Epithelial cell of proximal tubule (primary cell): ENCODE results near the gene MAP3K5. TPM values are rescaled to one million over a fixed set of nuclear protein-coding genes. Genes with fewer than 3 reads are reported as not detected.

Experiments
- DNase-seq: peaks from one replicate; pipeline ENCODE4 v3.0.0-alpha.2; 2011; ENCODE audit warnings: low read depth
- H3K4me3 ChIP-seq: 2 replicates; pipeline ENCODE4 v1.5.1; 2011; ENCODE audit warnings: low read depth, mild to moderate bottlenecking, low read length
- CTCF ChIP-seq: conservative IDR thresholded peaks from 2 replicates; pipeline ENCODE4 v1.5.1; 2012; ENCODE audit warnings: low read depth, mild to moderate bottlenecking, low read length
- total RNA-seq: library from RNA; depleted of rRNA; stranded (reverse); fragments of >200 nt; gene quantifications from 2 replicates; pipeline ENCODE4 v1.2.3, GENCODE V29; 2015

The MAP3K5 gene
- total RNA-seq, 1 donor from 2014 or later = 7.8 TPM

GRCh38 chr6:136757150-136757549 is 35.1 kb downstream of the MAP3K5 start:
- no peak for DNase-seq
- no peak for TF ChIP-seq CTCF
- no peak overlapping the region for H3K4me3 ChIP-seq

- DNase-seq = no peak
Measured at GRCh38 chr6:136754820-136755219, 37.5 kb downstream of the MAP3K5 start.

GRCh38 chr6:136753624-136754023 is 38.7 kb downstream of the MAP3K5 start:
- no peak for TF ChIP-seq CTCF
- no peak for DNase-seq
- H3K4me3 ChIP-seq = no peak overlapping the region

More at GRCh38 chr6:136754820-136755219, 37.5 kb downstream of the MAP3K5 start:
- no peak for TF ChIP-seq CTCF
- H3K4me3 ChIP-seq = no peak overlapping the region

- no peak overlapping the region for H3K4me3 ChIP-seq
- TF ChIP-seq CTCF = no peak
- no peak for DNase-seq
Measured at GRCh38 chr6:136752554-136752953, 39.7 kb downstream of the MAP3K5 start.

- DNase-seq = no peak
- TF ChIP-seq CTCF = no peak
- H3K4me3 ChIP-seq = no peak overlapping the region
Measured at GRCh38 chr6:136751991-136752390, 40.3 kb downstream of the MAP3K5 start.

- no peak for DNase-seq
- no peak for TF ChIP-seq CTCF
- H3K4me3 ChIP-seq = no peak overlapping the region
Measured at GRCh38 chr6:136751522-136751956, 40.7 kb downstream of the MAP3K5 start.

- H3K4me3 ChIP-seq = no peak overlapping the region
- no peak for TF ChIP-seq CTCF
Measured at GRCh38 chr6:136750696-136751521, 41.4 kb downstream of the MAP3K5 start.

More at GRCh38 chr6:136750696-136751521, 41.4 kb downstream of the MAP3K5 start:
- no peak for DNase-seq
